BLaER1 (cell line): ENCODE data around the gene MKRN1.
A peak's percentile ranks its signal among the peaks of the same experiment; 100 is the strongest.

Source experiments
- H3K27ac ChIP-seq: shearing (Covaris generic); formaldehyde crosslinking; 2 replicates; pipeline ENCODE4 v1.8.1; 2022
- H3K27me3 ChIP-seq: shearing (Covaris generic); formaldehyde crosslinking; 2 replicates; pipeline ENCODE4 v1.8.1; 2022
- H3K36me3 ChIP-seq: shearing (Covaris generic); formaldehyde crosslinking; 2 replicates; pipeline ENCODE4 v1.8.1; 2022
- H3K4me1 ChIP-seq: shearing (Covaris generic); formaldehyde crosslinking; 2 replicates; pipeline ENCODE4 v1.8.1; 2022
- H3K4me2 ChIP-seq: shearing (Covaris generic); formaldehyde crosslinking; 2 replicates; pipeline ENCODE4 v1.8.1; 2022
- H3K4me3 ChIP-seq: shearing (Covaris generic); formaldehyde crosslinking; 2 replicates; pipeline ENCODE4 v1.8.1; 2022
- H3K9ac ChIP-seq: shearing (Covaris generic); formaldehyde crosslinking; 2 replicates; pipeline ENCODE4 v1.8.1; 2022
- H3K9me3 ChIP-seq: shearing (Covaris generic); formaldehyde crosslinking; 2 replicates; pipeline ENCODE4 v1.8.1; 2022
- H4K20me1 ChIP-seq: shearing (Covaris generic); formaldehyde crosslinking; 2 replicates; pipeline ENCODE4 v1.8.1; 2022
- Cebpa-rat ChIP-seq: shearing (Covaris generic); IDR thresholded peaks from 2 replicates; pipeline ENCODE4 v1.8.1; 2022

The MKRN1 gene

GRCh38 chr7:140479062-140479738 lies at the start of gene MKRN1:
TSS of gene MKRN1 (minus strand) at chr7:140479505. CDS start at chr7:140479344, 161 bp downstream.
- TF ChIP-seq Cebpa-rat = no peak
- H3K4me2 ChIP-seq = peak within 1 kb of the TSS; percentile 90

GRCh38 chr7:140526787-140527664 lies 47.7 kb upstream of the MKRN1 start:
- Histone ChIP-seq H3K4me2 (peak overlapping the region; percentile 64; the same call in 1 of the 2 replicates), H3K4me3 (no peak overlapping the region), H3K27ac (no peak overlapping the region), H4K20me1 (no peaks in the 10 kb centered on the region), H3K9me3 (no peaks in the 10 kb centered on the region), H3K36me3 (no peaks in the 10 kb centered on the region), H3K27me3 (no peaks in the 10 kb centered on the region), H3K9ac (no peak overlapping the region), H3K4me1 (peaks cover 23% of the 10 kb centered on the region)
- no peak for TF ChIP-seq Cebpa-rat

More at GRCh38 chr7:140479062-140479738, at the start of gene MKRN1:
- Histone ChIP-seq H3K4me3 (peak within 1 kb of the TSS; percentile 88), H3K27me3 (no peaks in the 10 kb centered on the region), H3K36me3 (0 out of 2 replicates have a peak, but pooled peaks cover 7% of the 10 kb centered on the region), H3K9me3 (no peaks in the 10 kb centered on the region), H4K20me1 (peaks cover 45% of the 10 kb centered on the region), H3K27ac (peak within 1 kb of the TSS; percentile 89), H3K9ac (peak within 1 kb of the TSS; percentile 87), H3K4me1 (peaks cover 22% of the 10 kb centered on the region)

GRCh38 chr7:140526214-140526613 lies 46.9 kb upstream of the MKRN1 start:
- no peak for TF ChIP-seq Cebpa-rat
- H3K27ac ChIP-seq = no peak overlapping the region
- H3K4me1 ChIP-seq = peaks cover 23% of the 10 kb centered on the region
- no peak overlapping the region for H3K4me3 ChIP-seq
- no peaks in the 10 kb centered on the region for H4K20me1 ChIP-seq
- H3K4me2 ChIP-seq = peak overlapping the region; percentile 64
- no peaks in the 10 kb centered on the region for H3K9me3 ChIP-seq
- no peaks in the 10 kb centered on the region for H3K27me3 ChIP-seq
- H3K9ac ChIP-seq = peak overlapping the region; percentile 27; the same call in 1 of the 2 replicates
- no peaks in the 10 kb centered on the region for H3K36me3 ChIP-seq

GRCh38 chr7:140525743-140526142 lies 46.4 kb upstream of the MKRN1 start:
- H3K9ac ChIP-seq = peak overlapping the region; percentile 27; the same call in 1 of the 2 replicates
- H3K9me3 ChIP-seq = no peaks in the 10 kb centered on the region
- no peak overlapping the region for H3K27ac ChIP-seq
- peaks cover 23% of the 10 kb centered on the region for H3K4me1 ChIP-seq
- TF ChIP-seq Cebpa-rat = no peak
- H4K20me1 ChIP-seq = no peaks in the 10 kb centered on the region
- no peaks in the 10 kb centered on the region for H3K36me3 ChIP-seq
- H3K4me3 ChIP-seq = no peak overlapping the region
- peak overlapping the region; percentile 64 for H3K4me2 ChIP-seq
- no peaks in the 10 kb centered on the region for H3K27me3 ChIP-seq

- Histone ChIP-seq H3K36me3 (no peaks in the 10 kb centered on the region), H3K4me1 (peaks cover 27% of the 10 kb centered on the region), H3K9me3 (no peaks in the 10 kb centered on the region), H4K20me1 (no peaks in the 10 kb centered on the region), H3K9ac (no peak overlapping the region), H3K4me2 (no peak overlapping the region), H3K27ac (no peak overlapping the region), H3K4me3 (no peak overlapping the region), H3K27me3 (no peaks in the 10 kb centered on the region)
- no peak for TF ChIP-seq Cebpa-rat
Observed at GRCh38 chr7:140521421-140521820, 42.1 kb upstream of the MKRN1 start.

GRCh38 chr7:140519007-140519399 lies 39.7 kb upstream of the MKRN1 start:
- H4K20me1 ChIP-seq = no peaks in the 10 kb centered on the region
- no peaks in the 10 kb centered on the region for H3K36me3 ChIP-seq
- TF ChIP-seq Cebpa-rat = no peak
- 0 out of 2 replicates have a peak, but pooled peaks cover 10% of the 10 kb centered on the region for H3K4me1 ChIP-seq
- H3K27me3 ChIP-seq = no peaks in the 10 kb centered on the region
- H3K27ac ChIP-seq = no peak overlapping the region
- no peak overlapping the region for H3K4me3 ChIP-seq
- no peaks in the 10 kb centered on the region for H3K9me3 ChIP-seq
- H3K4me2 ChIP-seq = no peak overlapping the region
- H3K9ac ChIP-seq = no peak overlapping the region

GRCh38 chr7:140518370-140519006 lies 39.2 kb upstream of the MKRN1 start:
- Histone ChIP-seq H3K4me3 (no peak overlapping the region), H3K9ac (no peak overlapping the region), H4K20me1 (no peaks in the 10 kb centered on the region), H3K4me2 (peak overlapping the region; percentile 20; the same call in 1 of the 2 replicates), H3K4me1 (0 out of 2 replicates have a peak, but pooled peaks cover 10% of the 10 kb centered on the region), H3K27me3 (no peaks in the 10 kb centered on the region), H3K36me3 (no peaks in the 10 kb centered on the region), H3K9me3 (no peaks in the 10 kb centered on the region), H3K27ac (no peak overlapping the region)
- TF ChIP-seq Cebpa-rat = no peak

GRCh38 chr7:140517546-140518369 lies 38.5 kb upstream of the MKRN1 start:
- Histone ChIP-seq H3K9me3 (no peaks in the 10 kb centered on the region), H3K36me3 (no peaks in the 10 kb centered on the region), H3K27me3 (no peaks in the 10 kb centered on the region), H3K9ac (no peak overlapping the region), H3K4me1 (peaks cover 11% of the 10 kb centered on the region), H3K27ac (no peak overlapping the region), H3K4me3 (no peak overlapping the region), H4K20me1 (no peaks in the 10 kb centered on the region), H3K4me2 (peak overlapping the region; percentile 20; the same call in 1 of the 2 replicates)
- TF ChIP-seq Cebpa-rat = no peak
